PC-9 (cell line): ENCODE results near the gene ALKBH3. TPM values are rescaled to one million over a fixed set of nuclear protein-coding genes. Genes with fewer than 3 reads are reported as not detected.
A peak's percentile ranks its signal among the peaks of the same experiment; 100 is the strongest.

Experiments used
- BruUV-seq: library from RNA; stranded (reverse); fragments of 400-500 nt; replicated peaks from 2 replicates; lab custom pipeline; 2021; lab: Mats Ljungman, UMichigan
- CTCF ChIA-PET: fragments of 300-600 bp; sonication (Branson Sonifier 250); formaldehyde crosslinking; loops from one replicate; lab custom pipeline; 2022; ENCODE audit warnings: antibody characterized with exemption; lab: Charles Lee
- POLR2A ChIA-PET: fragments of 300-600 bp; sonication (Branson Sonifier 250); formaldehyde crosslinking; loops from one replicate; lab custom pipeline; 2022; ENCODE audit warnings: antibody characterized with exemption; ENCODE audit not compliant: unreplicated experiment; lab: Charles Lee
- DNase-seq, 2 experiments: peaks; one replicate each; pipeline versions ENCODE4 v3.0.0 to v3.0.0-alpha.2; 2015 to 2022; ENCODE audit warnings: mixed read lengths in 1 of 2
- H2AFZ ChIP-seq: fragments of 200-600 bp; sonication (generic); 2 replicates; pipeline ENCODE4 v1.8.1; 2017; ENCODE audit warnings: antibody characterized with exemption
- H3F3A ChIP-seq: fragments of 200-600 bp; sonication (generic); 2 replicates; pipeline ENCODE4 v1.8.1; 2017; ENCODE audit warnings: antibody characterized with exemption, mild to moderate bottlenecking, low read depth; ENCODE audit not compliant: insufficient read depth
- H3K27ac ChIP-seq: fragments of 200-600 bp; sonication (generic); 2 replicates; pipeline ENCODE4 v1.6.1; 2016; ENCODE audit warnings: mixed run types
- H3K27me3 ChIP-seq: fragments of 200-600 bp; sonication (generic); 2 replicates; pipeline ENCODE4 v1.6.1; 2016; ENCODE audit warnings: low read depth, mixed run types; ENCODE audit not compliant: insufficient read depth
- H3K36me3 ChIP-seq: fragments of 200-600 bp; sonication (generic); 2 replicates; pipeline ENCODE4 v1.6.1; 2016; ENCODE audit warnings: low read depth, mixed run types
- H3K4me1 ChIP-seq: fragments of 200-600 bp; sonication (generic); replicated peaks from 2 replicates; pipeline ENCODE4 v1.6.1; 2016; ENCODE audit warnings: mixed run types; ENCODE audit not compliant: insufficient read depth
- H3K4me2 ChIP-seq: fragments of 200-600 bp; sonication (generic); 2 replicates; pipeline ENCODE4 v1.6.1; 2017; ENCODE audit warnings: mixed run types
- H3K4me3 ChIP-seq: fragments of 200-600 bp; sonication (generic); 2 replicates; pipeline ENCODE4 v1.6.1; 2016; ENCODE audit warnings: mixed run types
- H3K79me2 ChIP-seq: fragments of 200-600 bp; sonication (generic); 2 replicates; pipeline ENCODE4 v1.6.1; 2017; ENCODE audit warnings: low read depth, mixed run types
- H3K9me2 ChIP-seq: fragments of 200-600 bp; sonication (generic); 2 replicates; pipeline ENCODE4 v1.8.1; 2017; ENCODE audit warnings: mild to moderate bottlenecking; ENCODE audit not compliant: insufficient read depth
- H3K9me3 ChIP-seq: fragments of 200-600 bp; sonication (generic); 2 replicates; pipeline ENCODE4 v1.8.1; 2016; ENCODE audit warnings: low read depth; ENCODE audit not compliant: insufficient read depth
- H4K20me1 ChIP-seq: fragments of 200-600 bp; sonication (generic); 2 replicates; pipeline ENCODE4 v1.8.1; 2017; ENCODE audit not compliant: insufficient read depth
- CTCF ChIP-seq: fragments of 200-600 bp; sonication (generic); conservative IDR thresholded peaks from 2 replicates; pipeline ENCODE4 v1.6.1; 2017; ENCODE audit warnings: mixed run types, antibody characterized with exemption, mild to moderate bottlenecking, moderate library complexity
- EZH2 ChIP-seq: fragments of 200-600 bp; sonication (generic); IDR thresholded peaks from 2 replicates; pipeline ENCODE4 v1.8.0; 2017; ENCODE audit warnings: antibody characterized with exemption, low read depth
- intact Hi-C: fragments of 100-400 bp; cut with micrococcal nuclease; formaldehyde crosslinking; loops from one replicate; pipeline ENCODE4 v1.10.0; 2022; ENCODE audit not compliant: unreplicated experiment
- total RNA-seq: library from RNA; stranded (reverse); gene quantifications from 2 replicates; pipeline ENCODE4 v1.2.3, GENCODE V29; 2021

The ALKBH3 gene
- total RNA-seq, 1 experiment from 2014 or later, result 47.3 TPM

GRCh38 chr11:43943372-43943930 is 62.8 kb downstream of the ALKBH3 start:
- Histone ChIP-seq H3K4me2 (peak overlapping the region; percentile 69), H3K27ac (no peak overlapping the region), H2AFZ (0 out of 2 replicates have a peak overlapping the region, but pooled peaks have one; percentile 35), H3K9me2 (no peaks in the 10 kb centered on the region), H3K27me3 (peaks cover 67% of the 10 kb centered on the region), H3K36me3 (no peaks in the 10 kb centered on the region), H3K9me3 (no peaks in the 10 kb centered on the region), H3F3A (no peaks in the 10 kb centered on the region), H3K79me2 (no peaks in the 10 kb centered on the region), H3K4me1 (peaks cover 6% of the 10 kb centered on the region; the same call in 1 of the 2 replicates), H3K4me3 (peak overlapping the region; percentile 42; the same call in 1 of the 2 replicates), H4K20me1 (no peaks in the 10 kb centered on the region)
- ChIA-PET POLR2A (no interaction called here), CTCF (no interaction called here)
- no peak for TF ChIP-seq CTCF
- TF ChIP-seq EZH2, result no peak; the same call in 1 of the 2 replicates
- DNase-seq, result no peak
- no TSS peak for BruUV-seq
- intact Hi-C loops, result no loop called here

- Histone ChIP-seq H3K27me3 (peaks cover 74% of the 10 kb centered on the region), H3K4me3 (peak overlapping the region; percentile 15; the same call in 1 of the 2 replicates), H3K9me3 (no peaks in the 10 kb centered on the region), H3K36me3 (no peaks in the 10 kb centered on the region), H3K79me2 (no peaks in the 10 kb centered on the region), H3K9me2 (no peaks in the 10 kb centered on the region), H3K4me2 (peak overlapping the region; percentile 69), H3K4me1 (peaks cover 6% of the 10 kb centered on the region; the same call in 1 of the 2 replicates), H3F3A (no peaks in the 10 kb centered on the region), H2AFZ (0 out of 2 replicates have a peak overlapping the region, but pooled peaks have one; percentile 35), H3K27ac (no peak overlapping the region), H4K20me1 (no peaks in the 10 kb centered on the region)
- ChIA-PET POLR2A (no interaction called here), CTCF (no interaction called here)
- intact Hi-C loops, result loop anchor here (1.0 kb wide), 1 partner anchor 54 kb away; no protein-coding TSS in a partner anchor
- no peak for DNase-seq
- TF ChIP-seq CTCF, result no peak
- TF ChIP-seq EZH2, result peak; percentile 59; the same call in 1 of the 2 replicates
- BruUV-seq, result no TSS peak
Observed at GRCh38 chr11:43943931-43944751, 63.5 kb downstream of the ALKBH3 start.

- intact Hi-C loops, result loop anchor here (1.0 kb wide), 1 partner anchor 55 kb away; no protein-coding TSS in a partner anchor
- H3F3A ChIP-seq, result no peaks in the 10 kb centered on the region
- no peaks in the 10 kb centered on the region for H3K9me2 ChIP-seq
- peak in 1 of 2 experiments; percentile 80 for DNase-seq
- ChIA-PET POLR2A (no interaction called here), CTCF (interaction anchor here (0.6 to 1.0 kb wide), 3 partner anchors 39 to 313 kb away, joined by 3 to 6 read pairs (median 4); no protein-coding TSS in a partner anchor)
- H3K4me2 ChIP-seq, result peak overlapping the region; percentile 69; the same call in 1 of the 2 replicates
- TF ChIP-seq CTCF (peak; percentile 97), EZH2 (no peak; the same call in 1 of the 2 replicates)
- no peaks in the 10 kb centered on the region for H4K20me1 ChIP-seq
- no peak overlapping the region for H3K27ac ChIP-seq
- no peaks in the 10 kb centered on the region for H3K36me3 ChIP-seq
- H3K27me3 ChIP-seq, result peaks cover 77% of the 10 kb centered on the region
- no peaks in the 10 kb centered on the region for H3K79me2 ChIP-seq
- BruUV-seq, result no TSS peak
- H3K4me3 ChIP-seq, result no peak overlapping the region; the same call in 1 of the 2 replicates
- H2AFZ ChIP-seq, result 0 out of 2 replicates have a peak overlapping the region, but pooled peaks have one; percentile 35
- peaks cover 6% of the 10 kb centered on the region; the same call in 1 of the 2 replicates for H3K4me1 ChIP-seq
- H3K9me3 ChIP-seq, result no peaks in the 10 kb centered on the region
Observed at GRCh38 chr11:43944761-43945311, 64.2 kb downstream of the ALKBH3 start.
